ENCODE results near the gene LMOD1.

Gene LMOD1

DNA sequence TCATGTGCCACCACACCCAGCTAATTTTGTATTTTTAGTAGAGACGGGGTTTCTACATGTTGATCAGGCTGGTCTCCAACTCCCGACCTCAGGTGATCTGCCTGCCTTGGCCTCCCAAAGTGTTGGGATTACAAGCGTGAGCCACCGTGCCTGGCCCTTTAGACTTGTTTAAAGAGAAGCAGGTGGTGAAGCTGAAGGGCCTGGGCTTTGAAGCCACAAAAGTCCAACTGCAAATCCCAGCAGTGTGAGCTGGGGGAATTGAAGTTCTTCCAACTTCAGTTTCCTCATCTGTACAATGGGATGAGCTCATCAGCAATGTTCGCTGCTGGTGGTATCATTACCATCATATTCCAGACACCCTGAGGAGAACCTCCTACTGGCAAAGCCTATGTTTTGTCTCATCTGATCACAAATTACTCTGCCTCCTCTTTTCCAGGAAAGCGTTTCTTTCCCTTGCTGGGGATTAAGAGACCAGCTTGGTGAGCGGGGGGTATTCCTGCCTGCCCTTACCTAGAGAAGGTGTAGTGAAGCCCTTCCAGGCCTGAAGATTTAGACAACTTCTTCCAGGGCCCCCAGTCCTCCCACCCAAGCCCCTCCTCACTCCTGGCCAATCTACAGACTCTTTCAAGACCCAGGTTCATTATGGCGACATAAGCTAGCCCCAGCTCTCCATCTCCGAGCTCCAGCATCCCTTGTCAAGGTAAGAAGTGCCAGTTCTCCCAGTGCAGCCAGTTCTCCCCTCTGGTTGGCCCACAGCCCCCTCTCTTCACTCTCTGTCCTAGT lies 60.1 kb downstream of the LMOD1 start:
- peaks cover 6 to 9% of the 10 kb centered on the region in 2 experiments for H3K36me3 ChIP-seq (ENCODE audit: control insufficient read depth in 1 of 2, insufficient read depth in 2 of 2, low read depth in 1 of 2, low read length in 2 of 2)
- H2BK5ac ChIP-seq (ENCODE audit: low read depth, low read length, poor library complexity, severe bottlenecking): no peak overlapping the region
- no peak overlapping the region for H3K14ac ChIP-seq (ENCODE audit: low read length in 2 of 2)
- no peak overlapping the region for H2AFZ ChIP-seq (ENCODE audit: low read depth, low read length)
- no peak overlapping the region for H3K4ac ChIP-seq (ENCODE audit: low read depth in 1 of 2, low read length in 2 of 2)
- H3K18ac ChIP-seq (ENCODE audit: low read depth in 1 of 2, low read length in 2 of 2): no peak overlapping the region
- H2BK120ac ChIP-seq (ENCODE audit: low read depth, low read length): peak overlapping the region; percentile 39
- H3K4me3 ChIP-seq (ENCODE audit: insufficient read depth in 1 of 2, low read depth in 1 of 2, low read length in 2 of 2): no peak overlapping the region
- no peak overlapping the region for H2BK15ac ChIP-seq (ENCODE audit: low read depth, poor library complexity, severe bottlenecking)
- H3K23ac ChIP-seq (ENCODE audit: low read length in 2 of 2): no peak overlapping the region
- peaks cover 7% of the 10 kb centered on the region for H3K79me1 ChIP-seq (replicated peaks; ENCODE audit: low read length, poor library complexity, severe bottlenecking)
- H3K27me3 ChIP-seq (ENCODE audit: control insufficient read depth in 1 of 2, insufficient read depth in 1 of 2, low read length in 2 of 2): no peaks in the 10 kb centered on the region
- H3K4me1 ChIP-seq (ENCODE audit: control insufficient read depth, insufficient read depth, low read depth, low read length): peaks cover 40% of the 10 kb centered on the region
- H3K27ac ChIP-seq (ENCODE audit: low read length, poor library complexity, severe bottlenecking): no peak overlapping the region
- no peak overlapping the region for H3K4me2 ChIP-seq (ENCODE audit: low read length, poor library complexity, severe bottlenecking)
- no peak overlapping the region for H4K8ac ChIP-seq (ENCODE audit: low read length)
- no peak overlapping the region for H2BK12ac ChIP-seq (ENCODE audit: low read length in 2 of 2)
- no peaks in the 10 kb centered on the region for H3K9me3 ChIP-seq (ENCODE audit: control insufficient read depth, low read length)
- H3K9ac ChIP-seq (ENCODE audit: low read length): no peak overlapping the region
- H2AK5ac ChIP-seq (ENCODE audit: low read length, severe bottlenecking): no peak overlapping the region
- no peak overlapping the region for H4K91ac ChIP-seq (ENCODE audit: low read length)
- DNase-seq: no peak
- 93% methylated on average over 9 of the region's 9 CpGs for WGBS

DNA sequence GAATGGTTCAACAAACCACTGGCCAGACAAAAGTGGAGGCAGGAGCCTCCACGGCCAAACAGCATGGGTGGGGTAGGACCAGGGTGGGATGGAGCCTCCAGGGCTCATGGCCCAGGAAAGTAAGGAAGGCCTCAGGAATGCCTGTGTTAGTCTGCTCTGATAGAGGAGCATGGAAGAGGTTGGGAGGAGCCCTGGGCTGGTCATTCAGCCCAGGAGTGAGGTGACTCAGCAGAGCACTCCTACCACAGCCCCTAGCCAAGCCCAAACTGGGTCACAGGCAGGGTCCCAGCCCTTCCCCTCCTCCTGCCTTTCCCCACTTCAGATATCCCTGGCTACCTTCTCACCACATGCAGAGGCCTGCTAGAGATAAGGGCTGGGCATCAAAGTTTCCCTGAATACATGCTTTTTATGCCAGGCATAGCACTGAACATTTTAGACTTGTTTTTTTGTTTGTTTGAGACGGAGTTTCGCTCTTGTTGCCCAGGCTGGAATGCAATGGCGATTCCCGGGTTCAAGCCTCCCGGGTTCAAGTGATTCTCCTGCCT lies 60.7 kb downstream of the LMOD1 start:
- Histone ChIP-seq H3K18ac (ENCODE audit: low read depth in 1 of 2, low read length in 2 of 2) (no peak overlapping the region), H4K91ac (ENCODE audit: low read length) (no peak overlapping the region), H3K4ac (ENCODE audit: low read depth in 1 of 2, low read length in 2 of 2) (no peak overlapping the region), H3K27me3 (ENCODE audit: control insufficient read depth in 1 of 2, insufficient read depth in 1 of 2, low read length in 2 of 2) (no peaks in the 10 kb centered on the region), H2AK5ac (ENCODE audit: low read length, severe bottlenecking) (no peak overlapping the region), H3K9me3 (ENCODE audit: control insufficient read depth, low read length) (no peaks in the 10 kb centered on the region), H3K27ac (ENCODE audit: low read length, poor library complexity, severe bottlenecking) (no peak overlapping the region), H3K4me1 (ENCODE audit: control insufficient read depth, insufficient read depth, low read depth, low read length) (peaks cover 40% of the 10 kb centered on the region), H2AFZ (ENCODE audit: low read depth, low read length) (no peak overlapping the region), H3K36me3 (ENCODE audit: control insufficient read depth in 1 of 2, insufficient read depth in 2 of 2, low read depth in 1 of 2, low read length in 2 of 2) (peaks cover 0 to 3% of the 10 kb centered on the region in 2 experiments), H3K9ac (ENCODE audit: low read length) (no peak overlapping the region), H3K4me2 (ENCODE audit: low read length, poor library complexity, severe bottlenecking) (no peak overlapping the region), H3K4me3 (ENCODE audit: insufficient read depth in 1 of 2, low read depth in 1 of 2, low read length in 2 of 2) (no peak overlapping the region), H2BK15ac (ENCODE audit: low read depth, poor library complexity, severe bottlenecking) (no peak overlapping the region), H3K14ac (ENCODE audit: low read length in 2 of 2) (peak overlapping the region in 1 of 2 experiments; percentile 35), H2BK120ac (ENCODE audit: low read depth, low read length) (no peak overlapping the region), H2BK12ac (ENCODE audit: low read length in 2 of 2) (peak overlapping the region in 1 of 2 experiments; percentile 84), H4K8ac (ENCODE audit: low read length) (no peak overlapping the region), H3K23ac (ENCODE audit: low read length in 2 of 2) (no peak overlapping the region), H2BK5ac (ENCODE audit: low read depth, low read length, poor library complexity, severe bottlenecking) (no peak overlapping the region), H3K79me1 (replicated peaks; ENCODE audit: low read length, poor library complexity, severe bottlenecking) (peaks cover 7% of the 10 kb centered on the region)
- DNase-seq: peak; percentile 53
- WGBS: 87% methylated on average over 6 of the region's 6 CpGs

- no peak overlapping the region for H4K91ac ChIP-seq (ENCODE audit: low read length)
- no peak overlapping the region for H2AFZ ChIP-seq (ENCODE audit: low read depth, low read length)
- H3K4ac ChIP-seq (ENCODE audit: low read depth in 1 of 2, low read length in 2 of 2): no peak overlapping the region
- no peak for DNase-seq
- H3K18ac ChIP-seq (ENCODE audit: low read depth in 1 of 2, low read length in 2 of 2): peak overlapping the region in 1 of 2 experiments; percentile 42
- H3K14ac ChIP-seq (ENCODE audit: low read length in 2 of 2): peak overlapping the region in 1 of 2 experiments; percentile 53
- peaks cover 35% of the 10 kb centered on the region for H3K4me1 ChIP-seq (ENCODE audit: control insufficient read depth, insufficient read depth, low read depth, low read length)
- H3K36me3 ChIP-seq (ENCODE audit: control insufficient read depth in 1 of 2, insufficient read depth in 2 of 2, low read depth in 1 of 2, low read length in 2 of 2): no peaks in the 10 kb centered on the region
- no peak overlapping the region for H3K27ac ChIP-seq (ENCODE audit: low read length, poor library complexity, severe bottlenecking)
- peak overlapping the region; percentile 67 for H2AK5ac ChIP-seq (ENCODE audit: low read length, severe bottlenecking)
- H3K4me2 ChIP-seq (ENCODE audit: low read length, poor library complexity, severe bottlenecking): no peak overlapping the region
- H2BK15ac ChIP-seq (ENCODE audit: low read depth, poor library complexity, severe bottlenecking): no peak overlapping the region
- H3K4me3 ChIP-seq (ENCODE audit: insufficient read depth in 1 of 2, low read depth in 1 of 2, low read length in 2 of 2): no peak overlapping the region
- peaks cover 6% of the 10 kb centered on the region for H3K79me1 ChIP-seq (replicated peaks; ENCODE audit: low read length, poor library complexity, severe bottlenecking)
- H3K9me3 ChIP-seq (ENCODE audit: control insufficient read depth, low read length): no peaks in the 10 kb centered on the region
- 100% methylated on average over 1 of the region's 1 CpG for WGBS
- H4K8ac ChIP-seq (ENCODE audit: low read length): no peak overlapping the region
- peak overlapping the region; percentile 17 for H3K9ac ChIP-seq (ENCODE audit: low read length)
- H3K23ac ChIP-seq (ENCODE audit: low read length in 2 of 2): no peak overlapping the region
- no peaks in the 10 kb centered on the region for H3K27me3 ChIP-seq (ENCODE audit: control insufficient read depth in 1 of 2, insufficient read depth in 1 of 2, low read length in 2 of 2)
- H2BK5ac ChIP-seq (ENCODE audit: low read depth, low read length, poor library complexity, severe bottlenecking): no peak overlapping the region
- no peak overlapping the region for H2BK12ac ChIP-seq (ENCODE audit: low read length in 2 of 2)
- no peak overlapping the region for H2BK120ac ChIP-seq (ENCODE audit: low read depth, low read length)
Observed at GRCh38 chr1:201884425-201884824, 61.9 kb downstream of the LMOD1 start.

- Histone ChIP-seq H3K79me1 (replicated peaks; ENCODE audit: low read length, poor library complexity, severe bottlenecking) (no peaks in the 10 kb centered on the region), H3K18ac (ENCODE audit: low read depth in 1 of 2, low read length in 2 of 2) (no peak overlapping the region), H2AFZ (ENCODE audit: low read depth, low read length) (no peak overlapping the region), H2BK15ac (ENCODE audit: low read depth, poor library complexity, severe bottlenecking) (no peak overlapping the region), H3K4me3 (ENCODE audit: insufficient read depth in 1 of 2, low read depth in 1 of 2, low read length in 2 of 2) (peak overlapping the region in 1 of 2 experiments; percentile 40), H3K14ac (ENCODE audit: low read length in 2 of 2) (no peak overlapping the region), H3K4me2 (ENCODE audit: low read length, poor library complexity, severe bottlenecking) (no peak overlapping the region), H3K9ac (ENCODE audit: low read length) (peak overlapping the region; percentile 33), H3K27me3 (ENCODE audit: control insufficient read depth in 1 of 2, insufficient read depth in 1 of 2, low read length in 2 of 2) (no peaks in the 10 kb centered on the region), H2BK120ac (ENCODE audit: low read depth, low read length) (no peak overlapping the region), H3K4ac (ENCODE audit: low read depth in 1 of 2, low read length in 2 of 2) (no peak overlapping the region), H2BK12ac (ENCODE audit: low read length in 2 of 2) (no peak overlapping the region), H3K23ac (ENCODE audit: low read length in 2 of 2) (no peak overlapping the region), H3K9me3 (ENCODE audit: control insufficient read depth, low read length) (no peaks in the 10 kb centered on the region), H3K36me3 (ENCODE audit: control insufficient read depth in 1 of 2, insufficient read depth in 2 of 2, low read depth in 1 of 2, low read length in 2 of 2) (peaks cover 0 to 5% of the 10 kb centered on the region in 2 experiments), H4K8ac (ENCODE audit: low read length) (no peak overlapping the region), H3K4me1 (ENCODE audit: control insufficient read depth, insufficient read depth, low read depth, low read length) (peaks cover 30% of the 10 kb centered on the region), H4K91ac (ENCODE audit: low read length) (no peak overlapping the region), H3K27ac (ENCODE audit: low read length, poor library complexity, severe bottlenecking) (peak overlapping the region; percentile 13), H2BK5ac (ENCODE audit: low read depth, low read length, poor library complexity, severe bottlenecking) (no peak overlapping the region), H2AK5ac (ENCODE audit: low read length, severe bottlenecking) (no peak overlapping the region)
- DNase-seq: peak; percentile 43
- WGBS: 77% methylated on average over 7 of the region's 7 CpGs
Observed at GRCh38 chr1:201883786-201884185, 62.6 kb downstream of the LMOD1 start.
